Measurements from ENCODE around the gene VSIG1. TPM values are rescaled to one million over a fixed set of nuclear protein-coding genes. Genes with fewer than 3 reads are reported as not detected.

The VSIG1 gene
- total and polyA plus RNA-seq, 2 donors (not counting 1 experiment from before 2014, with no cell fraction given) = 5.4 to 8.6 TPM

- H3K79me2 ChIP-seq (ENCODE audit: control insufficient read depth, insufficient read depth, low read length) = no peaks in the 10 kb centered on the region
- no peak overlapping the region for H3K4me3 ChIP-seq (ENCODE audit: control extremely low read depth in 1 of 5, extremely low read depth in 1 of 5, insufficient read depth in 1 of 5, low read depth in 2 of 5, low read length in 4 of 5)
- H3K4me1 Mint-ChIP-seq = peaks cover 30% of the 10 kb centered on the region
- H4K20me1 ChIP-seq (ENCODE audit: control insufficient read depth, insufficient read depth, low read length, poor library complexity, severe bottlenecking) = no peaks in the 10 kb centered on the region
- peaks cover 4 to 23% of the 10 kb centered on the region in 2 donors for H3K4me1 ChIP-seq (ENCODE audit: control insufficient read depth in 2 of 2, insufficient read depth in 2 of 2, low read length in 2 of 2)
- ChIA-PET POLR2A (no interaction called here), CTCF (interaction anchor here (0.7 to 2.3 kb wide), 9 partner anchors 9 to 244 kb away, joined by 3 to 6 read pairs (median 3); partner anchors contain the start of gene NCBP2L)
- no peak overlapping the region for H3K9ac ChIP-seq (ENCODE audit: low read length)
- intact Hi-C loops (cut with micrococcal nuclease) = loop anchor here (1.0 kb wide), 1 partner anchor 52 kb away; no protein-coding TSS in a partner anchor
- WGBS (ENCODE audit: insufficient coverage) = no CpG with 5 or more reads among the region's 2 CpGs
- TF ChIP-seq EZH2 (IDR thresholded peaks at IDR 0.05; ENCODE audit: borderline replicate concordance, insufficient read depth, low read depth, low read length, poor library complexity, severe bottlenecking) = no peak
- peak; percentile 27 for TF ChIP-seq CTCF (IDR thresholded peaks at IDR 0.05)
- H3K9me3 Mint-ChIP-seq (ENCODE audit: insufficient read depth) = no peaks in the 10 kb centered on the region
- H3K27me3 Mint-ChIP-seq = no peaks in the 10 kb centered on the region
- peak; percentile 30 for DNase-seq
- no peak overlapping the region for H3K4me2 ChIP-seq (replicated peaks; ENCODE audit: low read depth, low read length, poor library complexity, severe bottlenecking)
- H3K9me3 ChIP-seq (ENCODE audit: control extremely low read depth in 1 of 3, control insufficient read depth in 2 of 3, insufficient read depth in 1 of 3, low read length in 2 of 3) = no peaks in the 10 kb centered on the region
- peak overlapping the region; percentile 59 for H3K27ac Mint-ChIP-seq
- peak overlapping the region; percentile 80 for H3K4me3 Mint-ChIP-seq
- H3K27ac ChIP-seq (ENCODE audit: low read length in 2 of 2) = no peak overlapping the region
- H2AFZ ChIP-seq (ENCODE audit: insufficient read depth, low read depth, low read length, poor library complexity, severe bottlenecking) = no peak overlapping the region
- H3K27me3 ChIP-seq (replicated peaks in 1 of 4; ENCODE audit: control extremely low read depth in 1 of 4, control insufficient read depth in 3 of 4, insufficient read depth in 4 of 4, low read length in 3 of 4) = no peaks in the 10 kb centered on the region
- H3K36me3 ChIP-seq (replicated peaks in 1 of 2; ENCODE audit: control extremely low read depth in 1 of 2, control insufficient read depth in 1 of 2, extremely low read depth in 1 of 2, insufficient read depth in 2 of 2, low read length in 1 of 2) = no peaks in the 10 kb centered on the region
- peak; percentile 24 for ATAC-seq (ENCODE audit: low read depth)
Measured at GRCh38 chrX:108020631-108021030, 24.2 kb upstream of the VSIG1 start.

- Histone ChIP-seq H3K27me3 (replicated peaks in 1 of 4; ENCODE audit: control extremely low read depth in 1 of 4, control insufficient read depth in 3 of 4, insufficient read depth in 4 of 4, low read length in 3 of 4) (no peaks in the 10 kb centered on the region), H3K4me1 (ENCODE audit: control insufficient read depth in 2 of 2, insufficient read depth in 2 of 2, low read length in 2 of 2) (peaks cover 4 to 27% of the 10 kb centered on the region in 2 donors), H3K9me3 (ENCODE audit: control extremely low read depth in 1 of 3, control insufficient read depth in 2 of 3, insufficient read depth in 1 of 3, low read length in 2 of 3) (no peaks in the 10 kb centered on the region), H3K4me2 (replicated peaks; ENCODE audit: low read depth, low read length, poor library complexity, severe bottlenecking) (no peak overlapping the region), H3K79me2 (ENCODE audit: control insufficient read depth, insufficient read depth, low read length) (no peaks in the 10 kb centered on the region), H3K27ac (ENCODE audit: low read length in 2 of 2) (no peak overlapping the region), H4K20me1 (ENCODE audit: control insufficient read depth, insufficient read depth, low read length, poor library complexity, severe bottlenecking) (no peaks in the 10 kb centered on the region), H2AFZ (ENCODE audit: insufficient read depth, low read depth, low read length, poor library complexity, severe bottlenecking) (no peak overlapping the region), H3K36me3 (replicated peaks in 1 of 2; ENCODE audit: control extremely low read depth in 1 of 2, control insufficient read depth in 1 of 2, extremely low read depth in 1 of 2, insufficient read depth in 2 of 2, low read length in 1 of 2) (no peaks in the 10 kb centered on the region), H3K4me3 (ENCODE audit: control extremely low read depth in 1 of 5, extremely low read depth in 1 of 5, insufficient read depth in 1 of 5, low read depth in 2 of 5, low read length in 4 of 5) (no peak overlapping the region), H3K9ac (ENCODE audit: low read length) (no peak overlapping the region)
- DNase-seq (no peak), ATAC-seq (ENCODE audit: low read depth) (no peak)
- Mint-ChIP-seq H3K4me1 (peaks cover 45% of the 10 kb centered on the region), H3K27ac (no peak overlapping the region), H3K4me3 (peak overlapping the region; percentile 35), H3K27me3 (no peaks in the 10 kb centered on the region), H3K9me3 (ENCODE audit: insufficient read depth) (no peaks in the 10 kb centered on the region)
- ChIA-PET CTCF (interaction anchor here (0.7 to 2.3 kb wide), 2 partner anchors 47 to 49 kb away, joined by 3 to 5 read pairs; no protein-coding TSS in a partner anchor), POLR2A (no interaction called here)
- intact Hi-C loops (cut with micrococcal nuclease) = no loop called here
- no CpG with 5 or more reads among the region's 1 CpG for WGBS (ENCODE audit: insufficient coverage)
- TF ChIP-seq CTCF (IDR thresholded peaks at IDR 0.05) (no peak), EZH2 (IDR thresholded peaks at IDR 0.05; ENCODE audit: borderline replicate concordance, insufficient read depth, low read depth, low read length, poor library complexity, severe bottlenecking) (no peak)
Measured at GRCh38 chrX:108022491-108023089, 22.3 kb upstream of the VSIG1 start.

All from B cell (primary cell).